OCI-LY3 (cell line): ENCODE measurements around the gene RPUSD1.

Experiments
- EZH2phosphoT487 ChIP-seq: fragments of 200-600 bp; shearing (Covaris generic); IDR thresholded peaks from 2 replicates; pipeline ENCODE4 v1.6.1; 2018; ENCODE audit warnings: antibody characterized with exemption, mixed run types, low read depth
- TF ChIP-seq, protein P1 (sequence below): fragments of 200-600, 300-600 bp; sonication (generic); IDR thresholded peaks from 2 replicates; pipeline ENCODE4 v1.5.1; 2014; ENCODE audit warnings: antibody characterized with exemption, low read length, low read depth

- TF ChIP-seq, protein P1, sequence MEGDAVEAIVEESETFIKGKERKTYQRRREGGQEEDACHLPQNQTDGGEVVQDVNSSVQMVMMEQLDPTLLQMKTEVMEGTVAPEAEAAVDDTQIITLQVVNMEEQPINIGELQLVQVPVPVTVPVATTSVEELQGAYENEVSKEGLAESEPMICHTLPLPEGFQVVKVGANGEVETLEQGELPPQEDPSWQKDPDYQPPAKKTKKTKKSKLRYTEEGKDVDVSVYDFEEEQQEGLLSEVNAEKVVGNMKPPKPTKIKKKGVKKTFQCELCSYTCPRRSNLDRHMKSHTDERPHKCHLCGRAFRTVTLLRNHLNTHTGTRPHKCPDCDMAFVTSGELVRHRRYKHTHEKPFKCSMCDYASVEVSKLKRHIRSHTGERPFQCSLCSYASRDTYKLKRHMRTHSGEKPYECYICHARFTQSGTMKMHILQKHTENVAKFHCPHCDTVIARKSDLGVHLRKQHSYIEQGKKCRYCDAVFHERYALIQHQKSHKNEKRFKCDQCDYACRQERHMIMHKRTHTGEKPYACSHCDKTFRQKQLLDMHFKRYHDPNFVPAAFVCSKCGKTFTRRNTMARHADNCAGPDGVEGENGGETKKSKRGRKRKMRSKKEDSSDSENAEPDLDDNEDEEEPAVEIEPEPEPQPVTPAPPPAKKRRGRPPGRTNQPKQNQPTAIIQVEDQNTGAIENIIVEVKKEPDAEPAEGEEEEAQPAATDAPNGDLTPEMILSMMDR, result no peak
- no peak for TF ChIP-seq EZH2phosphoT487
Observed at GRCh38 chr16:833411-833810, 45.2 kb upstream of the RPUSD1 start.
